Coronary artery (tissue), 2 donors: ENCODE data around the gene TRIM66.

Experiments
- DNase-seq: peaks from one replicate; pipeline ENCODE4 v3.0.0-alpha.2; 2017; ENCODE audit warnings: low spot score
- H3K27ac ChIP-seq, 2 donors: fragments of 200-600 bp; sonication (generic); one replicate each; pipeline ENCODE4 v1.5.1; 2016 to 2019
- H3K4me3 ChIP-seq: fragments of 200-600 bp; sonication (generic); 2 replicates; pipeline ENCODE4 v1.5.1; 2016; ENCODE audit warnings: mild to moderate bottlenecking, moderate library complexity
- TF ChIP-seq, protein P1 (sequence below): fragments of 200-600 bp; sonication (generic); IDR thresholded peaks from one replicate; pipeline ENCODE4 v1.5.1; 2019; ENCODE audit warnings: antibody characterized with exemption

TRIM66 gene

DNA sequence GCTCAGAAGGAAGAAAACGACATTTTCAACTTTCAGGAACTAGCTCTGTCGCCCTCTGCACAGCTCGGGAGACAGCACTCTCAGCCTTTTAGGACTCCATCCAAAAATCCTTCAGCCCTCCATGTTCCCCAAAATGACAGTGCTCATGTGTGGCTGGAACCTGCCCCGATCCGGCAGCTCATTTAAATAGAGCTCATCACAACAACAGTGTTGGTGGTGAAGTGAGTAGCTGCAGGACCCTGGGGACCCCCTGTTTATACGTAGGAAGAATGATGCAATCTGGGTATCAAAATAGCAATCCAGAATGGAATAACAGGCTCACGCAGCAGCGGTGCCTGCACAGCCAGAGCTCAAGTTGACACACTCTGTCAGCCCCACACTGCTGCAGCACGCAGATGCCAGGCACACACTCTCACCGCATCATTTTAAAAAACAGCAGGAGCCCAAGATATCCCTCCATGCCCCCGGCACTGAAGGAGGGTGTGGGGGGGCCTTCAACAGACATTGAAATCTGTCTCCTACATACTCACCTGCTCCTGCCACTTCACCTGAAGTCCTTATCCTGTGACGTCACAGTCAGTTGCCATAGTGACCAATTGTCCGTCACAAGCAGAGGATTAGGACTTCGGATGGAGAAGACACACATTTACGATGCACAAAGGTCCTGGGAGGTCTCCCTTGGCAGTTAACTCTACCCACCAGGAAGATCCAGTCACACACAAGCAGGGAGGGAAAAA is 24.0 kb downstream of the TRIM66 start:
- DNase-seq = no peak
- H3K27ac ChIP-seq = no peak overlapping the region
- peak overlapping the region; percentile 30 for H3K4me3 ChIP-seq

GRCh38 chr11:8656291-8656690 is 26.2 kb downstream of the TRIM66 start:
- Histone ChIP-seq H3K27ac (no peak overlapping the region), H3K4me3 (no peak overlapping the region)
- TF ChIP-seq, protein P1, sequence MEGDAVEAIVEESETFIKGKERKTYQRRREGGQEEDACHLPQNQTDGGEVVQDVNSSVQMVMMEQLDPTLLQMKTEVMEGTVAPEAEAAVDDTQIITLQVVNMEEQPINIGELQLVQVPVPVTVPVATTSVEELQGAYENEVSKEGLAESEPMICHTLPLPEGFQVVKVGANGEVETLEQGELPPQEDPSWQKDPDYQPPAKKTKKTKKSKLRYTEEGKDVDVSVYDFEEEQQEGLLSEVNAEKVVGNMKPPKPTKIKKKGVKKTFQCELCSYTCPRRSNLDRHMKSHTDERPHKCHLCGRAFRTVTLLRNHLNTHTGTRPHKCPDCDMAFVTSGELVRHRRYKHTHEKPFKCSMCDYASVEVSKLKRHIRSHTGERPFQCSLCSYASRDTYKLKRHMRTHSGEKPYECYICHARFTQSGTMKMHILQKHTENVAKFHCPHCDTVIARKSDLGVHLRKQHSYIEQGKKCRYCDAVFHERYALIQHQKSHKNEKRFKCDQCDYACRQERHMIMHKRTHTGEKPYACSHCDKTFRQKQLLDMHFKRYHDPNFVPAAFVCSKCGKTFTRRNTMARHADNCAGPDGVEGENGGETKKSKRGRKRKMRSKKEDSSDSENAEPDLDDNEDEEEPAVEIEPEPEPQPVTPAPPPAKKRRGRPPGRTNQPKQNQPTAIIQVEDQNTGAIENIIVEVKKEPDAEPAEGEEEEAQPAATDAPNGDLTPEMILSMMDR = no peak
- no peak for DNase-seq

More for the DNA sequence above, 24.0 kb downstream of the TRIM66 start:
- TF ChIP-seq, protein P1 = no peak

DNA sequence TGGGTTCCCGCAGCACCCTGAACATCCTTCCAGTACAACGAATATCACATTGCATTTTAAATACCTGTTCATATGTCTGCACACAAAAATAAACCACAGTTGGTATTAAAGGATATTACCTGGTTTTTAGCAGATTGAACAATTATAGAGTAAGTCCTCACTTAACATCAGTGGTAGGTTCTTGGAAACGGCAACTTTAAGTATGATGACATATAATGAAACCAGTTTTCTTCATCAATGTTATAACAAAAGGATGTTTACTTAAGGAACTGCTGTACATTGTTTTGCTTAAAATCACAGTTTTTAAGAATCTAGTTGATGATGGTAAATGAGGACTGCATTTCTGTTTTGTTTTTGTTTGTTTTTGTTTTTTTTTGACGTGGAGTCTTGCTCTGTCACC is 28.0 kb downstream of the TRIM66 start:
- no peak for DNase-seq
- TF ChIP-seq, protein P1 = no peak
- no peak overlapping the region for H3K27ac ChIP-seq

GRCh38 chr11:8652140-8652539 is 30.3 kb downstream of the TRIM66 start:
- TF ChIP-seq, protein P1 = no peak
- no peak overlapping the region for H3K27ac ChIP-seq
- no peak for DNase-seq
- no peak overlapping the region for H3K4me3 ChIP-seq

More for the DNA sequence above, 28.0 kb downstream of the TRIM66 start:
- no peak overlapping the region for H3K4me3 ChIP-seq

- Histone ChIP-seq H3K4me3 (no peak overlapping the region), H3K27ac (no peak overlapping the region)
- TF ChIP-seq, protein P1 = no peak
Measured at GRCh38 chr11:8650401-8650990, 32.0 kb downstream of the TRIM66 start.

DNA sequence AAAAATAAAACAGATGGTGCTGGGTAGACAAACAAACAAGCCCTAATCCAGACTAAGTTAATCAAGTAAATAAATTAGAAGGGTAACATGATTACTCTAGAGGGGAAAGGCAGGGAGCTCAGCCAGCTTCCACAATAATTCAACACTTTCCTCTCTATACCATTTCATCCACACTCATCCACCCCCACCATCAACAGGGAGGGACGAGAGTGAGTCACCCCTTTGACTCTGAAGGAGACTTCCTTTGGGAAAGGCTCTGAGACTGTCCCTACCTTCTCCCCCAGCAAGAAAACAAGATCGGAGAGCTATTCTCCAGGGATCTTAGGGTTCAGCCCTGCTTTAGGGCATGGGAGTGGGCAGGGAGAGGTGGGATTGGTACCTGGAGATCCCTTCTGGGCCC is 33.1 kb downstream of the TRIM66 start:
- TF ChIP-seq, protein P1 = no peak
- H3K4me3 ChIP-seq = no peak overlapping the region
- H3K27ac ChIP-seq = no peak overlapping the region
- DNase-seq = no peak

More at GRCh38 chr11:8650401-8650990, 32.0 kb downstream of the TRIM66 start:
- no peak for DNase-seq

DNA sequence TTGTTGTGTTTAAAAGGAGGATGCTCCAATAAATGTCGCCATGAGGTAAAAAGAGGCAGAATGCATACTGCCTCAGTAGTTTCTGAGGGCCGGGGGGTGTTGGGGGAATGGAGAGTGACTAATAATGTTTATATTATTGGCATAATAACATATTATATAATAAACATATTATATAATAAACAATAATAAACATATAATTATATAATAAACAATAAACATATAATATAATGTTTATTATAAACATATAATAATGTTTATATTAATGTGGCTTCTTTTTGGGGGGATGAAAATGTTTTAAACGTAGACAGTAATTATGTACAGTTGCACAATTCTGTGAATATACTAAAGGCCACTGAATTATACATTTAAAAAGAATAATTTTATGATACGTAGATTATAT is 35.6 kb downstream of the TRIM66 start:
- DNase-seq = no peak
- Histone ChIP-seq H3K4me3 (no peak overlapping the region), H3K27ac (no peak overlapping the region)
- TF ChIP-seq, protein P1 = no peak
